HEK293 (cell line): ENCODE results near the gene EID3.

Experiments used
- CTCF ChIA-PET: fragments of 350-600 bp; formaldehyde crosslinking; extraction: SDS; loops from one replicate; lab custom pipeline; 2021; ENCODE audit warnings: antibody characterized with exemption; lab: Yijun Ruan, JAX
- POLR2A ChIA-PET: fragments of 300-600 bp; formaldehyde crosslinking; extraction: SDS; loops from one replicate; lab custom pipeline; 2020; ENCODE audit warnings: antibody characterized with exemption, inconsistent platforms; lab: Yijun Ruan, JAX
- H3K27ac ChIP-seq: fragments of 200-500 bp; sonication (Bioruptor generic); 2 replicates; pipeline ENCODE4 v1.5.1; 2014; ENCODE audit warnings: low read depth, low read length, control low read depth, inconsistent platforms; ENCODE audit errors: extremely low read depth
- H3K36me3 ChIP-seq, 2 experiments: fragments of 200-500 bp in 1 of 2; sonication (Bioruptor generic) in 1 of 2; 1 replicate in 1 of 2; 2 replicates in 1 of 2; pipeline ENCODE4 v1.5.1; 2014 to 2017; ENCODE audit warnings: inconsistent platforms in 2 of 2, low read length in 2 of 2; ENCODE audit not compliant: control insufficient read depth in 2 of 2, insufficient read depth in 1 of 2
- H3K4me1 ChIP-seq: fragments of 200-500 bp; sonication (Bioruptor generic); 2 replicates; pipeline ENCODE4 v1.5.1; 2014; ENCODE audit warnings: mild to moderate bottlenecking, low read length, inconsistent platforms; ENCODE audit not compliant: control insufficient read depth, insufficient read depth
- H3K4me3 ChIP-seq: 2 replicates; pipeline ENCODE4 v1.5.1; 2011; ENCODE audit warnings: low read depth, mild to moderate bottlenecking, control low read depth, low read length, moderate library complexity
- H3K9me3 ChIP-seq: fragments of 200-500 bp; sonication (Bioruptor generic); 2 replicates; pipeline ENCODE4 v1.5.1; 2014; ENCODE audit warnings: low read depth, low read length, inconsistent platforms; ENCODE audit not compliant: control insufficient read depth, insufficient read depth
- AEBP2 ChIP-seq: fragments of 450-650 bp; formaldehyde crosslinking; IDR thresholded peaks from 2 replicates; pipeline ENCODE4 v1.5.1; 2016; ENCODE audit warnings: missing biosample characterization, missing genetic modification characterization, borderline replicate concordance
- GLIS2 ChIP-seq: fragments of 450-650 bp; formaldehyde crosslinking; IDR thresholded peaks from 2 replicates; pipeline ENCODE4 v1.5.1; 2016; ENCODE audit warnings: missing biosample characterization, missing genetic modification characterization
- PRDM1 ChIP-seq: fragments of 450-650 bp; formaldehyde crosslinking; IDR thresholded peaks from 2 replicates; pipeline ENCODE4; 2016; ENCODE audit warnings: missing biosample characterization, missing genetic modification characterization
- ZBTB1 ChIP-seq: fragments of 450-650 bp; formaldehyde crosslinking; IDR thresholded peaks from 2 replicates; pipeline ENCODE4 v1.5.1; 2016; ENCODE audit warnings: missing biosample characterization, missing genetic modification characterization
- ZBTB10 ChIP-seq: fragments of 450-650 bp; formaldehyde crosslinking; IDR thresholded peaks from 2 replicates; pipeline ENCODE4 v1.5.1; 2016; ENCODE audit warnings: missing biosample characterization, missing genetic modification characterization
- ZBTB20 ChIP-seq: fragments of 450-650 bp; formaldehyde crosslinking; IDR thresholded peaks from 2 replicates; pipeline ENCODE4 v1.5.1; 2016; ENCODE audit warnings: missing biosample characterization, missing genetic modification characterization
- ZNF10 ChIP-seq: fragments of 450-650 bp; formaldehyde crosslinking; IDR thresholded peaks from 2 replicates; pipeline ENCODE4 v1.5.1; 2017; ENCODE audit warnings: missing biosample characterization, missing genetic modification characterization
- ZNF112 ChIP-seq: fragments of 450-650 bp; formaldehyde crosslinking; IDR thresholded peaks from 2 replicates; pipeline ENCODE4 v1.5.0; 2017; ENCODE audit warnings: missing biosample characterization, missing genetic modification characterization
- ZNF132 ChIP-seq: fragments of 450-650 bp; formaldehyde crosslinking; IDR thresholded peaks from 2 replicates; pipeline ENCODE4 v1.5.1; 2017; ENCODE audit warnings: missing biosample characterization, missing genetic modification characterization, borderline replicate concordance
- ZNF221 ChIP-seq: fragments of 450-650 bp; formaldehyde crosslinking; IDR thresholded peaks from 2 replicates; pipeline ENCODE4 v1.5.1; 2017; ENCODE audit warnings: missing biosample characterization, missing genetic modification characterization, borderline replicate concordance
- ZNF239 ChIP-seq: fragments of 450-650 bp; formaldehyde crosslinking; IDR thresholded peaks from 2 replicates; pipeline ENCODE4 v1.5.1; 2016; ENCODE audit warnings: missing biosample characterization, missing genetic modification characterization
- ZNF24 ChIP-seq: fragments of 450-650 bp; formaldehyde crosslinking; IDR thresholded peaks from 2 replicates; pipeline ENCODE4 v1.5.1; 2016; ENCODE audit warnings: missing biosample characterization, missing genetic modification characterization
- ZNF354C ChIP-seq: fragments of 450-650 bp; formaldehyde crosslinking; IDR thresholded peaks from 2 replicates; pipeline ENCODE4 v1.5.1; 2016; ENCODE audit warnings: missing biosample characterization, missing genetic modification characterization, low read depth, borderline replicate concordance
- ZNF580 ChIP-seq: fragments of 450-650 bp; formaldehyde crosslinking; IDR thresholded peaks from 2 replicates; pipeline ENCODE4 v1.5.1; 2016; ENCODE audit warnings: missing biosample characterization, missing genetic modification characterization
- ZNF600 ChIP-seq: fragments of 450-650 bp; formaldehyde crosslinking; IDR thresholded peaks from 2 replicates; pipeline ENCODE4 v1.5.1; 2016; ENCODE audit warnings: missing biosample characterization, missing genetic modification characterization
- ZNF623 ChIP-seq: fragments of 450-650 bp; formaldehyde crosslinking; IDR thresholded peaks from 2 replicates; pipeline ENCODE4 v1.5.1; 2016; ENCODE audit warnings: missing biosample characterization, missing genetic modification characterization
- ZNF664 ChIP-seq: fragments of 450-650 bp; formaldehyde crosslinking; IDR thresholded peaks from 2 replicates; pipeline ENCODE4 v1.5.1; 2016; ENCODE audit warnings: missing biosample characterization, missing genetic modification characterization
- ZNF707 ChIP-seq: fragments of 450-650 bp; formaldehyde crosslinking; IDR thresholded peaks from 2 replicates; pipeline ENCODE4 v1.5.1; 2016; ENCODE audit warnings: missing biosample characterization, missing genetic modification characterization
- ZNF747 ChIP-seq: fragments of 450-650 bp; formaldehyde crosslinking; IDR thresholded peaks from 2 replicates; pipeline ENCODE4 v1.5.1; 2016; ENCODE audit warnings: missing biosample characterization, missing genetic modification characterization
- ZNF76 ChIP-seq: fragments of 450-650 bp; formaldehyde crosslinking; IDR thresholded peaks from 2 replicates; pipeline ENCODE4; 2016; ENCODE audit warnings: low read depth, missing biosample characterization, missing genetic modification characterization, borderline replicate concordance
- ZNF792 ChIP-seq: fragments of 450-650 bp; formaldehyde crosslinking; IDR thresholded peaks from 2 replicates; pipeline ENCODE4 v1.5.1; 2016; ENCODE audit warnings: missing biosample characterization, missing genetic modification characterization
- ZSCAN5A ChIP-seq: fragments of 450-650 bp; formaldehyde crosslinking; IDR thresholded peaks from 2 replicates; pipeline ENCODE4 v1.5.1; 2016; ENCODE audit warnings: missing biosample characterization, missing genetic modification characterization
- TF ChIP-seq, protein P1 (sequence below): sonication (generic); formaldehyde crosslinking; IDR thresholded peaks from 2 replicates; pipeline ENCODE4 v1.8.1; 2022; ENCODE audit warnings: mild to moderate bottlenecking, moderate library complexity, missing genetic modification reagents

Gene EID3

GRCh38 chr12:104294927-104295668 is 8.4 kb upstream of the EID3 start:
- no peak for TF ChIP-seq ZNF354C (tag by site-specific recombination)
- TF ChIP-seq ZNF600 = peak; percentile 20; the same call in 1 of the 2 replicates
- ChIA-PET CTCF (interaction anchor here (0.6 to 1.0 kb wide), 3 partner anchors 8 to 843 kb away, joined by 3 to 4 read pairs (median 4); partner anchors contain the start of gene EID3), POLR2A (interaction anchor here (0.8 to 1.3 kb wide), 2 partner anchors 8 to 48 kb away, joined by 4 read pairs; no protein-coding TSS in a partner anchor)
- Histone ChIP-seq H3K36me3 (peaks cover 9 to 67% of the 10 kb centered on the region in 2 experiments; a peak in 2 of 3 replicates), H3K27ac (no peak overlapping the region), H3K9me3 (no peaks in the 10 kb centered on the region), H3K4me3 (no peak overlapping the region), H3K4me1 (no peaks in the 10 kb centered on the region)

DNA sequence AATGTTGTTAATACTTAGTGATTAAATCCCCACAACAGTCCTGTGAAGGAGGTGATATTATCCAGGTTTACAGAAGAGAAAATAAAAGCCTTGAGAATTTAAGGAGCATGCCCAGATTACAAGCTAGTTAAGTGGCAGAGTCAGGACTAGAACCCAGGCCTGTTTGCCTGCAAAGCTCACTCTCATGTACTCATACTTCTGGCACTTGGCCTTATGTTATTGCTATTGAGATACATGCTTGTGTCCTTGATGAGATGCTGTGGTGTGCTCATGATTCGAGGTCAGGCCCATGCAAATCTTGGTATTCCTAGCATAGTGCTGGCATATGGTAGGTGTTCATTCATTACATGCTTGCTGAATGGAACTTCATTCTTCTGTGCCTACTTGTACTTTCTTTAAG is 7.6 kb upstream of the EID3 start:
- Histone ChIP-seq H3K36me3 (peaks cover 5 to 66% of the 10 kb centered on the region in 2 experiments; a peak in 2 of 3 replicates), H3K9me3 (no peaks in the 10 kb centered on the region)
- TF ChIP-seq ZNF664 (tag by site-specific recombination) = peak; percentile 47; the same call in 1 of the 2 replicates
- no peak for TF ChIP-seq AEBP2 (tag by site-specific recombination)
- TF ChIP-seq ZNF24 (tag by site-specific recombination) = no peak
- TF ChIP-seq ZNF132 (tag by site-specific recombination) = no peak
- no peak for TF ChIP-seq ZBTB10 (tag by site-specific recombination)
- TF ChIP-seq, all 188 proteins: peak for 1
- POLR2A ChIA-PET = interaction anchor here (1.3 to 1.4 kb wide), 2 partner anchors 9 to 47 kb away, joined by 4 read pairs; no protein-coding TSS in a partner anchor
- CTCF ChIA-PET = interaction anchor here (1.0 kb wide), 1 partner anchor 63 kb away, joined by 3 read pairs; no protein-coding TSS in a partner anchor
- H3K4me3 ChIP-seq = no peak overlapping the region
- H3K27ac ChIP-seq = no peak overlapping the region
- H3K4me1 ChIP-seq = no peaks in the 10 kb centered on the region

DNA sequence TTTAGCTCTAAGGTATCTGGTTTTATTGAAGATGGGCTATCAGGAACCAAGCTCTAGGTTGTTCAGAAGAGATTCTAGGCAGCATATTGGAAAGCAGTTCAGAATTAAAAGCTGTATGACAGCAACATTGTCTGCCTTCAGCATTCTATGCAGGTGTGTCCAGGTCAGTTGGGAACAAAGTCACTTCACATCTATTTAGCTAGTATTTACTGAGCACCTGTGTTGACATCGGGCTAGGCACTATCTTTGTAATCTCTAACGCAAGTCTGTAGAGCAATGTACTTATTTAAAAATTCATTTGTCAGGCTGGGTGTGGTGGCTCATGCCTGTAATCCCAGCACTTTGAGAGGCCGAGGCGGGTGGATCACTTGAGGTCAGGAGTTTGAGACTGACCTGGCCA is 6.8 kb upstream of the EID3 start:
- Histone ChIP-seq H3K27ac (no peak overlapping the region), H3K36me3 (peaks cover 3 to 61% of the 10 kb centered on the region in 2 experiments; a peak in 2 of 3 replicates), H3K4me1 (no peaks in the 10 kb centered on the region), H3K4me3 (no peak overlapping the region), H3K9me3 (no peaks in the 10 kb centered on the region)
- ChIA-PET POLR2A (interaction anchor here (1.4 kb wide), 1 partner anchor 9 kb away, joined by 4 read pairs; no protein-coding TSS in a partner anchor), CTCF (interaction anchor here (1.0 kb wide), 1 partner anchor 62 kb away, joined by 3 read pairs; no protein-coding TSS in a partner anchor)
- TF ChIP-seq ZBTB20 (no peak), ZNF239 (tag by site-specific recombination) (no peak), ZNF707 (tag by site-specific recombination) (no peak), ZBTB1 (tag by site-specific recombination) (no peak), ZNF10 (no peak), ZNF580 (no peak), ZNF76 (tag by site-specific recombination) (no peak), ZNF792 (tag by site-specific recombination) (no peak), PRDM1 (tag by site-specific recombination) (no peak), ZSCAN5A (tag by site-specific recombination) (no peak), ZNF623 (tag by site-specific recombination) (no peak), ZNF112 (tag by site-specific recombination) (no peak), ZNF221 (tag by site-specific recombination) (no peak), GLIS2 (tag by site-specific recombination) (no peak), ZNF747 (tag by site-specific recombination) (no peak)
- TF ChIP-seq, protein P1, sequence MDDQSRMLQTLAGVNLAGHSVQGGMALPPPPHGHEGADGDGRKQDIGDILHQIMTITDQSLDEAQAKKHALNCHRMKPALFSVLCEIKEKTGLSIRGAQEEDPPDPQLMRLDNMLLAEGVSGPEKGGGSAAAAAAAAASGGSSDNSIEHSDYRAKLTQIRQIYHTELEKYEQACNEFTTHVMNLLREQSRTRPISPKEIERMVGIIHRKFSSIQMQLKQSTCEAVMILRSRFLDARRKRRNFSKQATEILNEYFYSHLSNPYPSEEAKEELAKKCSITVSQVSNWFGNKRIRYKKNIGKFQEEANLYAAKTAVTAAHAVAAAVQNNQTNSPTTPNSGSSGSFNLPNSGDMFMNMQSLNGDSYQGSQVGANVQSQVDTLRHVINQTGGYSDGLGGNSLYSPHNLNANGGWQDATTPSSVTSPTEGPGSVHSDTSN = no peak
